C4-2B (cell line): ENCODE measurements around the gene ADGRF1.

Source experiments
- CTCF ChIP-seq: fragments of 450-650 bp; conservative IDR thresholded peaks from 2 replicates; pipeline ENCODE4 v1.5.1; 2017; ENCODE audit warnings: mild to moderate bottlenecking
- ZFX ChIP-seq: fragments of 450-650 bp; IDR thresholded peaks from 2 replicates; pipeline ENCODE4 v1.6.1; 2017

- no peak for TF ChIP-seq CTCF
- TF ChIP-seq ZFX, result no peak
Measured at GRCh38 chr6:47028835-47029360, 13.2 kb downstream of the ADGRF1 start.
